ENCODE data around the gene MIB2. TPM values are rescaled to one million over a fixed set of nuclear protein-coding genes. Genes with fewer than 3 reads are reported as not detected.

The MIB2 gene
- total RNA-seq, 1 donor from 2014 or later = 66.8 TPM

DNA sequence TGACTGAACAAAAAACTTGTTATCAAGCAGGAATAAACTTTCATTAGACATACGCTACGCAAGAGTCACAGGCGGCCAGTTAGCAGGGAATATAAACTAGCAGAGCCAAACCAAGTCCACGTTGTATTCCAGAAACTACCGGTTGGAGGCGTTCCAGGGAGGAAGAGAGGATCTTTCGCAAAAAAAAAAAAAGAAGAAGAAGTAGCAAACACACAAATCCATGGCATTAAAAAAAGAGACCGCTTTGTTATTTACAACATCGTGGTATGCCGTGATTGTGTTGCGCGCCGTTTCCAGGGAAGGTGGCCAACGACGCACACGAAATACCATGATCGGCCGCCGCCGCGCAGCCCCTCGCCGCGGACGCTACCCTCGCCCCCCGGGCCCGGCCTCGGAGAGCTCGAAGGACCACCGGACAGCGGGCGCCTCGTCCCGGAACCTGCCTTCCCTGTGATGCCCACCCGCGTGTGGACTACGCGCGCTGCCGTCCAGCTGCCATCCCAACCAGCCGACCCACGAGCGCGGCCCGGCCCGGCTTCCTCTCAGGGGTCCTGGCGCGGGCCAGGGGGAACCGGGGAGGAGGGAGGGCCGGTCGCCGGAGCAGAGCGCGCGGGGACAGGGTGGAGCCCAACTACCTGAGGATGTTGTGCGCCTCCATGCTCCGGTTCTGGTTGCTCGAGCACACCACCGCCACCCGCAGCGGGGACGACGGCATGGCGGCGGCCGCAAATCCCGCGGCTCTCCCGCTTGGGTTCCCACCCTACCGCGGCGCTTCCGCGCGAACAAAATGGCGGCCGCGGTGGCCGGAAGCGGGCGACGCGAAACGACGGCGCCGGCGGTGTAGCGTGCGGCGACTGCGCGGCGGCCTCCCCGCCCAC lies 41.2 kb upstream of the MIB2 start:
- Histone ChIP-seq H3K27ac (peak overlapping the region; percentile 98), H3K9me3 (no peaks in the 10 kb centered on the region), H3K36me3 (no peaks in the 10 kb centered on the region), H3K4me1 (peaks cover 54% of the 10 kb centered on the region), H3K4me3 (peak overlapping the region; percentile 97 to 100), H3K27me3 (no peaks in the 10 kb centered on the region)
- intact Hi-C loops (cut with DNase I) = no loop called here
- TF ChIP-seq POLR2AphosphoS5 (IDR thresholded peaks at IDR 0.05; ENCODE audit: insufficient read depth in 1 of 2, low read depth in 1 of 2) (no peak), CTCF (IDR thresholded peaks at IDR 0.05) (no peak), POLR2A (IDR thresholded peaks at IDR 0.05) (no peak)
- DNase-seq (ENCODE audit: extremely low spot score in 2 of 2) = no peak

DNA sequence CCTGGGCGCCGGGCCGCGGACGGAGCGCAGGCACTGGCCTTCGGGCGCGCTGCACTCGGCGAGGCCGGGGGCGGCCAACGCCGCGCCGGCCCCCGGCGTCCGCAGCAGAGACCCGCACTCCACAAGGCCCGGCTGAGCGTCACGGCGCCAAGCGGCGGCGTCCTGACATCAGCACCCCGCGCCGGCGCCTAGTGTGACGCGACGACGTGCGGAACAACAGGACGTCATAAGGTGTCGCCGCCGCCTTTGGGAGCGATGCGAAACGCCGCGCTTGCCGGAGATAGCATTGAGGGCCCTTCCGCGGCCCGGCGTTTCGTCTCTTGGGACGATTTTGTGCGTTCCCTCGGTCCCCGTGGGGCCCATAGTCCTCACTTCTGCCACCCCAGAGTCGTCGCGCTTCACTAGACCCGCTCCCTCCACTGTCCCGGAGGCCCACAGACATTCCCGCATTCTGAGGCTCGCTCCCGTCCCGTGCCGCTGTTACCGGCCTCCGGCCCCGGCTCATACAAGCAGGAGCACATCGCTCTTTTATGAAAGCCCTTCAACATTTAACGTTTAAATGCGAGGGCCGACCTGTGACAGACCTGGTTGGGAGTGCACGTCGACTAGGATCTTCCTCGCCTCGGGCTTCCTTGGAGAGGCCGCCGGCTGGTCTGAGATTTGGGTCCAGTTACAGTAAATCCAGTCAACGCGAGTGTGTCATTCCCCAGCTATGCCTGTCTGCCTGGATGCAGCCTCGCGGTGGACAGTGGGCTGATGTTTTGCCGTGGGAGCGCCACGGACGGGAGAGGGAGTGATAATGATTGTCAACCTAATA lies 40.4 kb upstream of the MIB2 start, which contains the start of gene SSU72:
SSU72 (minus strand) TSS at position 143 of the 817 bp plus-strand sequence. CDS start 306 bp downstream, outside the sequence.
- intact Hi-C loops (cut with DNase I) = no loop called here
- no peak for DNase-seq (ENCODE audit: extremely low spot score in 2 of 2)
- H3K27me3 ChIP-seq = no peaks in the 10 kb centered on the region
- no peaks in the 10 kb centered on the region for H3K9me3 ChIP-seq
- TF ChIP-seq CTCF (IDR thresholded peaks at IDR 0.05) (no peak), POLR2A (IDR thresholded peaks at IDR 0.05) (peak; percentile 44 to 74), POLR2AphosphoS5 (IDR thresholded peaks at IDR 0.05; ENCODE audit: insufficient read depth in 1 of 2, low read depth in 1 of 2) (peak; percentile 75 to 97)
- no peaks in the 10 kb centered on the region for H3K36me3 ChIP-seq
- peak within 1 kb of the TSS; percentile 97 to 100 for H3K4me3 ChIP-seq
- H3K27ac ChIP-seq = peak within 1 kb of the TSS; percentile 98
- H3K4me1 ChIP-seq = peaks cover 48% of the 10 kb centered on the region

GRCh38 chr1:1577367-1578011 lies 37.8 kb upstream of the MIB2 start:
- no peaks in the 10 kb centered on the region for H3K27me3 ChIP-seq
- no peaks in the 10 kb centered on the region for H3K9me3 ChIP-seq
- no peak overlapping the region for H3K27ac ChIP-seq
- intact Hi-C loops (cut with DNase I) = no loop called here
- no peak for DNase-seq (ENCODE audit: extremely low spot score in 2 of 2)
- H3K4me1 ChIP-seq = peaks cover 23% of the 10 kb centered on the region
- TF ChIP-seq POLR2AphosphoS5 (IDR thresholded peaks at IDR 0.05; ENCODE audit: insufficient read depth in 1 of 2, low read depth in 1 of 2) (no peak), CTCF (IDR thresholded peaks at IDR 0.05) (no peak), POLR2A (IDR thresholded peaks at IDR 0.05) (no peak)
- no peaks in the 10 kb centered on the region for H3K36me3 ChIP-seq
- no peak overlapping the region for H3K4me3 ChIP-seq

DNA sequence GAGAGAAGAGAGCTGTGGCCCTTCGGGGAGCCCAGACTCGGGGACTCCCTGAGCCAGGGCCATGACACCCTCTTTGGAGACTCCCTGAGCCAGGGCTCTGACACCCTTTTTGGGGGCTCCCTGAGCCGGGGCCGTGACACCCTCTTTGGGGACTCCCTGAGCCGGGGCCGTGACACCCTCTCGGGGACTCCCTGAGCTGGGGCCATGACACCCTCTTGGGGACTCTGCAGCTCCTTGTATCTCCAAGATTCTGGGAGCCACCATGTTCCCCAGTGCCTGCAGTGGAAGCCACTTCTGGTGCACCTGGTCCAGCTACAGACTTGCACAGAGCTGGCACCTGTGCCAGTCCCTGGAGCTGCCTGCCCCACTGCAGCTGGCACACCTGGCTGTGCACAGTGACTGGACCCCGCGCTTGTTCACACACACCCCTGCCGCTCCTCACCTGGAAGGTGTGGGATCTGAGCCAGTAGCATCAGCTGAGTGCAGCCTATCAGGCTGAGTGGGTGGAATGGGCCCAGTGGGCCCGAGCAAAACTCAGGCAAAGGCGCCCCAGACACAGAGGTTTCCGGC lies 36.8 kb upstream of the MIB2 start:
- Histone ChIP-seq H3K4me3 (no peak overlapping the region), H3K4me1 (peaks cover 14% of the 10 kb centered on the region), H3K36me3 (no peaks in the 10 kb centered on the region), H3K27me3 (no peaks in the 10 kb centered on the region), H3K9me3 (no peaks in the 10 kb centered on the region), H3K27ac (no peak overlapping the region)
- TF ChIP-seq POLR2AphosphoS5 (IDR thresholded peaks at IDR 0.05; ENCODE audit: insufficient read depth in 1 of 2, low read depth in 1 of 2) = no peak
- TF ChIP-seq POLR2A (IDR thresholded peaks at IDR 0.05) = no peak
- TF ChIP-seq CTCF (IDR thresholded peaks at IDR 0.05) = no peak
- intact Hi-C loops (cut with DNase I) = no loop called here
- DNase-seq (ENCODE audit: extremely low spot score in 2 of 2) = no peak

Data from vagina (tissue), 2 donors.